GM23248 (cell line): ENCODE results near the gene MKLN1.

Experiments
- EZH2 ChIP-seq: fragments of 200-600 bp; sonication (generic); IDR thresholded peaks from 2 replicates; pipeline ENCODE4 v1.6.1; 2018; ENCODE audit warnings: antibody characterized with exemption, mild to moderate bottlenecking; ENCODE audit not compliant: insufficient read depth, poor library complexity, severe bottlenecking
- EZH2phosphoT487 ChIP-seq: fragments of 200-600 bp; sonication (generic); IDR thresholded peaks from 2 replicates; pipeline ENCODE4 v1.6.1; 2018; ENCODE audit warnings: antibody characterized with exemption, moderate library complexity, mild to moderate bottlenecking, low read depth; ENCODE audit not compliant: insufficient read depth

DNA sequence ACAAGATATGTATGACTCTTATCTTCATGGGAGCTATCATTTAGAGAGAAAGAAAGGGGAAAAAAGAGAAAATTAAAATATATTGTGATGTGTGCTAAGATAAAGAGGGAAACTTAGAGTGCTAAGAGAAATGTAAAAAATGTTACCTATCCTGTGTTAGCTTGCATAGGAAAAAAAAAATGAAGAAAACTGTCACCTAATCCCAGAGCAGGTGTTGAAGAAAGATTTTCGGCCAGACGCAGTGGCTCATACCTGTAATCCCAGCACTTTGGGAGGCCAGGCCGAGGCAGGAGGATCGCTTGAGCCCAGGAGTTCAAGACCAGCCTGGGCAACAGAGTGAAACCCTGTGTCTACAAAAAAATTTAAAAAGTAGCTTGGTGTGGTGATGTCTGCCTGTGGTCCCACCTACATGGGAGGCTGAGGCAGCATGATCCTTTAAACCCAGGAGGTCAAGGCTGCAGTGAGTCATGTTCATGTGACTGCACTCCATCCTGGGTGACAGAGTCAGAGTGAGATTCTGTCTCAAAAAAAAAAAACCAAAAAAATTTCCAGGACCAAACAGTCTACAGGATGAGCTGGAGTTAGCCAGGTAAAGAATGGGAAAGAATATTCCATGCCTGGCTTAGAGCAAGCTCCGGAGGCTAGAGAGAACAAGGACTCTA is 2.4 kb upstream of the MKLN1 start:
- TF ChIP-seq EZH2phosphoT487 (no peak), EZH2 (no peak)
